CD4-positive, alpha-beta T cell treated with Interleukin-4 for 1 hour (primary cell): ENCODE data around the gene MSL3B.

Experiments used
- DNase-seq, 2 donors: peaks; one replicate each; pipeline ENCODE4 v3.0.0-alpha.2; 2020 to 2022

MSL3B gene

DNA sequence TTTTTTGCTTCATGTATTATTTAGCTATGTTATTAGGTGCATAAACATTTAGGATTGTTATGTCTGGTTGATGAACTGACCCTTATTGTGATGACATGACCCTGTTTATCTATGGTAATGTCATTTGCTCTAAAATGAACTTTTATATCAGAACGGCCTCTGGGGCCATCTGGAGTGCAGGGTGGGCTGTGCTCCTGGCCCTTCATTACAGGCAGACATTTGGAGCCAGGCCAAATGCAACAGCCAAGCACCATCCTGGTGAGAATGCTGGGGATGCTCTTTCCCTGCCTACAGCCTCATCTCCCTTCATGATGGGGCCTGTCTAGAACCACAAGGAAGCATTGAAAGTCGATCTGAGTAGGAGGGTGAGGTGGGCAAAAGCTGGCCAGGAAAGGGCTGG lies 51.9 kb downstream of the MSL3B start:
- no peak for DNase-seq

DNA sequence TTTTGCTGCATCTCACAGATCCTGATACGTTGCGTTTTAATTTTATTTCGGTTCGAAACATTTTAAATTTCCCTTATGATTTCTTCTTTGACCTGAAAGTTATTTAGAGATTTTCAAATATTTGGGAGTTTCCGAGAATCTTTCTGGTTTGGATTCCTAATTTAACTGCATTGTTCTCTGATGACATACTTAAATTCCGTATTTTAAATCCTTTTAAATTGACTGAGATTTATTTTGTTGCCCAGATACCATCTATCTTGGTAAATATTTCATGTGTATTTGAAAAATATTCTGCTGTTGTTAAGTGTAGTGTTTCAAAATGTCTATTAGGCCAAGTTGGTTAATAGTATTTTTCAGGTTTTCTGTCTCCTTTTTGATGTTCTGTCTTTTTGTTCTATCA lies 52.3 kb downstream of the MSL3B start:
- no peak for DNase-seq
